AG04449 (cell line): ENCODE data around the gene SH3PXD2A.
A peak's percentile ranks its signal among the peaks of the same experiment; 100 is the strongest.

ENCODE experiments used
- CTCF ChIA-PET: fragments of 350-600 bp; formaldehyde crosslinking; extraction: SDS; loops from one replicate; lab custom pipeline; 2021; ENCODE audit warnings: antibody characterized with exemption; lab: Yijun Ruan, JAX
- POLR2A ChIA-PET: fragments of 400-600, 350-600 bp; formaldehyde crosslinking; extraction: SDS; loops from one replicate; lab custom pipeline; 2020; ENCODE audit warnings: antibody characterized with exemption, inconsistent platforms; lab: Yijun Ruan, JAX
- DNase-seq: peaks from one replicate; pipeline ENCODE4 v3.0.0-alpha.2; 2010; ENCODE audit warnings: low read depth, low spot score
- H3K4me3 ChIP-seq: 2 replicates; pipeline ENCODE4 v1.5.1; 2011; ENCODE audit warnings: low read depth, mild to moderate bottlenecking, control low read depth, low read length
- TF ChIP-seq, protein P1 (sequence below): IDR thresholded peaks from one replicate; pipeline ENCODE4 v1.5.1; 2011; ENCODE audit warnings: mild to moderate bottlenecking, moderate library complexity, low read length, control low read depth, inconsistent platforms; ENCODE audit not compliant: insufficient read depth; ENCODE audit errors: missing control alignments

SH3PXD2A gene

GRCh38 chr10:103718247-103718620 lies 137.1 kb downstream of the SH3PXD2A start:
- H3K4me3 ChIP-seq: no peak overlapping the region
- ChIA-PET POLR2A (no interaction called here), CTCF (interaction anchor here (1.1 to 21.6 kb wide), 6 partner anchors 12 to 166 kb away, joined by 3 to 552 read pairs (median 6); partner anchors contain the start of gene SH3PXD2A)
- TF ChIP-seq, protein P1, sequence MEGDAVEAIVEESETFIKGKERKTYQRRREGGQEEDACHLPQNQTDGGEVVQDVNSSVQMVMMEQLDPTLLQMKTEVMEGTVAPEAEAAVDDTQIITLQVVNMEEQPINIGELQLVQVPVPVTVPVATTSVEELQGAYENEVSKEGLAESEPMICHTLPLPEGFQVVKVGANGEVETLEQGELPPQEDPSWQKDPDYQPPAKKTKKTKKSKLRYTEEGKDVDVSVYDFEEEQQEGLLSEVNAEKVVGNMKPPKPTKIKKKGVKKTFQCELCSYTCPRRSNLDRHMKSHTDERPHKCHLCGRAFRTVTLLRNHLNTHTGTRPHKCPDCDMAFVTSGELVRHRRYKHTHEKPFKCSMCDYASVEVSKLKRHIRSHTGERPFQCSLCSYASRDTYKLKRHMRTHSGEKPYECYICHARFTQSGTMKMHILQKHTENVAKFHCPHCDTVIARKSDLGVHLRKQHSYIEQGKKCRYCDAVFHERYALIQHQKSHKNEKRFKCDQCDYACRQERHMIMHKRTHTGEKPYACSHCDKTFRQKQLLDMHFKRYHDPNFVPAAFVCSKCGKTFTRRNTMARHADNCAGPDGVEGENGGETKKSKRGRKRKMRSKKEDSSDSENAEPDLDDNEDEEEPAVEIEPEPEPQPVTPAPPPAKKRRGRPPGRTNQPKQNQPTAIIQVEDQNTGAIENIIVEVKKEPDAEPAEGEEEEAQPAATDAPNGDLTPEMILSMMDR: no peak
- no peak for DNase-seq

DNA sequence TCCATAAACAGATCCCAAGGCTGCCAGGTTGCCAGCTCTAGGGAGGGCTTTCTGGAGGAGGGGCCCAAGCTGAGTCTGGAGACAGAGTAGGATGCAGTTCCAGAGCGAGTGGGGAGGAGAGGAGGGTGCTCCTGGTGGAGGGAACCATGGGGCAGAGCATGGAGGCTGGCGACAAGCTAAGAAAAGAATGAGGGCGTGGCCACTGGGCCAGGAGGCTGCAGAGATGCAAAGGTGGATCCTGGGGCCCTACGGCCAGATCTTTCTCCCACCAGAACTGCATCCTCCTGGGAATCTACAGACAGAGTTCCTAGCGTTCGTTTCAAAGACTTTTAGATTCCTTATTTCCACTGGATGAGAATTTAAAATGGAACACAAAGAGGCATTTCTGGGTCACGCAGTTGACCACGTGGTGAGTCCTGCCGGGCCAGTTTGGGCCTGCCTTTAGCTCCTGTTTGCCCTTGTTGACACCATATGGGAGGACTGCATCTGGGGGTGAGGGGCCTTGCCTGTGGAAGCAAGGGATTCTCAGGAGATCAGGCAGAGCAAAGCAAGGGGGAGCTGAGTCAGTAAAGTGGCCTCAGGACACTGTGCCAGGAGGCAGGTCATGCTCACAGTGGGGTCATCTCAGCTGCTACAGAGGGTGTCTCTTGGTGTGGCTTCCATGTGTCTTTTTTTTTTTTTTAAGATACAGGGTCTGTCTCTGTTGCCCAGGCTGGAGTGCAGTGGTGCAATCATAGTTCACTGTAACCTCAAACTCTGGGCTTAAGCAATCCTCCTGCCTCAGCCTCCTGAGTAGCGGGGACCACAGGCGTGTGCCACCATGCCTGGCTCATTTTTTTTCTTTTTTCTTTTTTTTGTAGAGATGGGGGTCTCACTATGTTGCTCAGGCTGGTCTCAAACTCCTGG lies 137.8 kb downstream of the SH3PXD2A start:
- H3K4me3 ChIP-seq: no peak overlapping the region
- ChIA-PET CTCF (interaction anchor here (1.1 to 21.6 kb wide), 7 partner anchors 13 to 167 kb away, joined by 3 to 552 read pairs (median 4); no protein-coding TSS in a partner anchor), POLR2A (no interaction called here)
- TF ChIP-seq, protein P1: no peak
- DNase-seq: no peak

GRCh38 chr10:103716206-103717160 lies 138.9 kb downstream of the SH3PXD2A start:
- no peak overlapping the region for H3K4me3 ChIP-seq
- DNase-seq: no peak
- TF ChIP-seq, protein P1: no peak
- POLR2A ChIA-PET: no interaction called here
- CTCF ChIA-PET: interaction anchor here (1.1 to 21.6 kb wide), 6 partner anchors 136 to 405 kb away, joined by 3 to 552 read pairs (median 9); partner anchors contain the start of genes SFR1 and SH3PXD2A

- H3K4me3 ChIP-seq: no peak overlapping the region
- CTCF ChIA-PET: interaction anchor here (0.6 to 21.6 kb wide), 11 partner anchors 8 to 406 kb away, joined by 3 to 552 read pairs (median 38); partner anchors contain the start of genes SFR1 and SH3PXD2A
- POLR2A ChIA-PET: no interaction called here
- TF ChIP-seq, protein P1: no peak
- peak; percentile 73 for DNase-seq
These were observed 139.9 kb downstream of the SH3PXD2A start for GRCh38 chr10:103715430-103715829.

- ChIA-PET CTCF (interaction anchor here (0.8 to 21.6 kb wide), 18 partner anchors 9 to 407 kb away, joined by 3 to 552 read pairs (median 20); partner anchors contain the start of genes SFR1 and SH3PXD2A), POLR2A (interaction anchor here (0.6 kb wide), 1 partner anchor 160 kb away, joined by 3 read pairs; no protein-coding TSS in a partner anchor)
- TF ChIP-seq, protein P1: no peak
- no peak for DNase-seq
- H3K4me3 ChIP-seq: no peak overlapping the region
These were observed 141.0 kb downstream of the SH3PXD2A start for GRCh38 chr10:103714232-103714891.
